ENCODE results near the gene TOM1L1.

Gene TOM1L1

DNA sequence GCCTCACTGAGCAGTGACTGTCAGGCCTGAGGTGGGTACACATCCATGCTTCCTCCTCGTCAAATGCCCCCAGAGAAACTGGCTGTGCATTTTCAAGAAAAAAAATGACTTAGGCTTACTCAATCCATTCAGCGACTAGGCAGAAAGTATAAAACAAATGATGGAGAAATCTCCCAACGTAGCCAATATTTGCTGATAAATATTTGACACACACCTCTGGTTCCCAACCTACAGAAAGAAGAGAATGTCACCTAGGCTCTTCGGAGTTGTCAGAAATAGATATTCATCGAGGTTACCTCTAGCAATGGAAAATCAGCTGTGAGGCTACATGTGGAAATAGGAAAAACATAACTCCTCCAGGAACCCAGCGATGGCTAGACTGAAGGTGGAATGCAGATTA lies 12.4 kb upstream of the TOM1L1 start:
- no peaks in the 10 kb centered on the region for H3K27me3 ChIP-seq (ENCODE audit: insufficient read depth, low read length, poor library complexity)
- H3K4me3 ChIP-seq (ENCODE audit: low read length): no peak overlapping the region
- no peak overlapping the region for H3K56ac ChIP-seq (ENCODE audit: low read length)
- H2BK15ac ChIP-seq (replicated peaks; ENCODE audit: low read depth): no peak overlapping the region
- H2BK120ac ChIP-seq (ENCODE audit: low read depth, low read length): no peak overlapping the region
- no peak for DNase-seq
- H3K18ac ChIP-seq (ENCODE audit: low read length): no peak overlapping the region
- H3K4me2 ChIP-seq (ENCODE audit: low read length): no peak overlapping the region
- H3K9ac ChIP-seq (ENCODE audit: low read length): no peak overlapping the region
- no peak overlapping the region for H2AK5ac ChIP-seq (ENCODE audit: low read length)
- no CpG with 5 or more reads among the region's 6 CpGs for WGBS (ENCODE audit: extremely low coverage, insufficient coverage, low lambda C conversion rate)
- no peaks in the 10 kb centered on the region for H3K4me1 ChIP-seq (ENCODE audit: control insufficient read depth, low read depth, low read length)
- no peak overlapping the region for H3K23ac ChIP-seq (ENCODE audit: low read length)
- no peak overlapping the region for H3K4ac ChIP-seq (ENCODE audit: low read depth, low read length)
- no peak overlapping the region for H2BK5ac ChIP-seq (ENCODE audit: low read length)
- H3K27ac ChIP-seq (ENCODE audit: low read depth, low read length): no peak overlapping the region
- no peaks in the 10 kb centered on the region for H3K79me2 ChIP-seq (ENCODE audit: control insufficient read depth, insufficient read depth, low read length)
- no peaks in the 10 kb centered on the region for H3K36me3 ChIP-seq (ENCODE audit: control insufficient read depth, insufficient read depth, low read length)
- H4K5ac ChIP-seq (ENCODE audit: low read length): no peak overlapping the region
- no peaks in the 10 kb centered on the region for H3K79me1 ChIP-seq (ENCODE audit: low read length)
- no peak overlapping the region for H4K8ac ChIP-seq (ENCODE audit: low read depth, low read length)

DNA sequence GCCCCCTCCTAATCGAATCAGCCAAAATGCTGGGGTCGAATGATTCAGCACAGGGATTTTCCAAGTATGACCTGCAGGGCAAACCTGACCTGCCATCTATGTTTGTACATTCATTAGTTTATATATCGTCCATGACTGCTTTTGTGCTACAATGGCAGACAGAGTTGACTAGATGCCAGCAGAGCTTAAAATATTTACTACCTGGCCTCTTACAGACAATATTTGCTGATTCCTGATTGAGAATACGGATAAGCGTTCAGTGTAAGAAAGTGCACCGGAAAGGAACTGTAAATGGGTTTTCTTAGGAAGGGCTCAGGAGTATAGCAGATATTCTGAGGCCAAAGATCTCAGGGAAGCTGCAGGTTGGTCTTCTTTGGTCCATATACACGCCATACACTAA lies 11.7 kb upstream of the TOM1L1 start:
- H3K36me3 ChIP-seq (ENCODE audit: control insufficient read depth, insufficient read depth, low read length): no peaks in the 10 kb centered on the region
- H3K4me3 ChIP-seq (ENCODE audit: low read length): no peak overlapping the region
- H2AK5ac ChIP-seq (ENCODE audit: low read length): no peak overlapping the region
- H2BK15ac ChIP-seq (replicated peaks; ENCODE audit: low read depth): no peak overlapping the region
- H3K9ac ChIP-seq (ENCODE audit: low read length): no peak overlapping the region
- no peak overlapping the region for H3K18ac ChIP-seq (ENCODE audit: low read length)
- no peaks in the 10 kb centered on the region for H3K79me2 ChIP-seq (ENCODE audit: control insufficient read depth, insufficient read depth, low read length)
- no peak overlapping the region for H3K27ac ChIP-seq (ENCODE audit: low read depth, low read length)
- no peaks in the 10 kb centered on the region for H3K79me1 ChIP-seq (ENCODE audit: low read length)
- H2BK120ac ChIP-seq (ENCODE audit: low read depth, low read length): no peak overlapping the region
- DNase-seq: no peak
- H3K4ac ChIP-seq (ENCODE audit: low read depth, low read length): peak overlapping the region; percentile 24
- WGBS (ENCODE audit: extremely low coverage, insufficient coverage, low lambda C conversion rate): no CpG with 5 or more reads among the region's 7 CpGs
- no peak overlapping the region for H4K8ac ChIP-seq (ENCODE audit: low read depth, low read length)
- H3K4me1 ChIP-seq (ENCODE audit: control insufficient read depth, low read depth, low read length): no peaks in the 10 kb centered on the region
- no peak overlapping the region for H4K5ac ChIP-seq (ENCODE audit: low read length)
- no peak overlapping the region for H3K56ac ChIP-seq (ENCODE audit: low read length)
- no peaks in the 10 kb centered on the region for H3K27me3 ChIP-seq (ENCODE audit: insufficient read depth, low read length, poor library complexity)
- no peak overlapping the region for H3K4me2 ChIP-seq (ENCODE audit: low read length)
- no peak overlapping the region for H3K23ac ChIP-seq (ENCODE audit: low read length)
- no peak overlapping the region for H2BK5ac ChIP-seq (ENCODE audit: low read length)

DNA sequence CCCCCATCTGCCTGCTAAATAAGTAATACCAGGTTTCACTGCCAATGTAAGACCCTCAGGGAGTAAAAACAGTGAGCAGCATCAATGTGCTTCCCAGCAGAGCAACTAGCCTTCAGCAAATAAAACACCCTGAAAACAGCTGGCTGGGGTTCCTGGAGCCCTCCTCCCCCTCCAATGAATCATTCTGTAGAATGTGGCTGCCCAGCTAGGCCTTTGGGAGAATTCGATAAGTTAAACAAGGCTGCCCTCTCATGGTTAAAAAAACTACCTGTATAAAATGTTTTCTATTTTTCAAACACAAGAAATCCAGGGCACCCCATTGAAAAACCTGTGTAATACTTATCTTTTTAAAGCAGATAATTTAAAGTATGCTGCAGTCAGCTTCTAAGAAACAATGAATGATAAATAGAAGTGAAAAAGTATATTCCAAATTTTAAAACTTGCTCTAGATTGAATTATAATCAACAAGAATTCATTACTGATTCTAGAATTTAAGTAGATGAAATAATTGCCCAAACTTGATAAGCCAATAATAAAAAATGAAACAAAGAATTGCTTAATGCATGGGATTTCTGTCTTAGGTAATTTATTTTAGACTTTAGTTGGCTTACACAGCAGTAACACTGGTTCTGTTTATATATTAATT lies 9.4 kb upstream of the TOM1L1 start:
- Histone ChIP-seq H4K5ac (ENCODE audit: low read length) (no peak overlapping the region), H3K36me3 (ENCODE audit: control insufficient read depth, insufficient read depth, low read length) (no peaks in the 10 kb centered on the region), H3K23ac (ENCODE audit: low read length) (no peak overlapping the region), H3K79me2 (ENCODE audit: control insufficient read depth, insufficient read depth, low read length) (no peaks in the 10 kb centered on the region), H3K4me2 (ENCODE audit: low read length) (no peak overlapping the region), H3K4me3 (ENCODE audit: low read length) (no peak overlapping the region), H3K56ac (ENCODE audit: low read length) (no peak overlapping the region), H3K4me1 (ENCODE audit: control insufficient read depth, low read depth, low read length) (no peaks in the 10 kb centered on the region), H3K9ac (ENCODE audit: low read length) (no peak overlapping the region), H2BK15ac (replicated peaks; ENCODE audit: low read depth) (no peak overlapping the region), H3K27me3 (ENCODE audit: insufficient read depth, low read length, poor library complexity) (no peaks in the 10 kb centered on the region), H3K4ac (ENCODE audit: low read depth, low read length) (no peak overlapping the region), H2BK120ac (ENCODE audit: low read depth, low read length) (no peak overlapping the region), H3K79me1 (ENCODE audit: low read length) (no peaks in the 10 kb centered on the region), H2AK5ac (ENCODE audit: low read length) (no peak overlapping the region), H2BK5ac (ENCODE audit: low read length) (no peak overlapping the region), H3K27ac (ENCODE audit: low read depth, low read length) (no peak overlapping the region), H4K8ac (ENCODE audit: low read depth, low read length) (no peak overlapping the region), H3K18ac (ENCODE audit: low read length) (no peak overlapping the region)
- peak; percentile 80 for DNase-seq
- WGBS (ENCODE audit: extremely low coverage, insufficient coverage, low lambda C conversion rate): no CpG with 5 or more reads among the region's 1 CpG

DNA sequence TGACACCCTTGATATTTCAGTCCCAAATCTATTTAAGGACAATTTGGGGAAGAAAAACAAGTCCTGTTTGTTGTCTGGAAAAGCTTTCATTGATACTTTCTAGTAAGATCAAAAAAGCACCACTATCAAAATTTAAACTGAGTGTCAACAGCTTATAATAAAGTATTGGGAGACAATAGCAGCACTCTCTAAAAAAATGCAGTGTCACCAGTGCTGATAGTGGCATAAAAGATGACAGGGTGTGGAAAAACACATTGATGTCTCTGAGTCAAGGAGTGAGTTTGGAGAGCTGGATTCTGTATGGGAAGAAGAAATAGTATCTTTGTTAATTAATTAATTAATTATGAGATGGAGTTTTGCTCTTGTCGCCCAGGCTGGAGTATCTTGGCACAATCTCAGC lies 8.3 kb upstream of the TOM1L1 start:
- H3K4me3 ChIP-seq (ENCODE audit: low read length): no peak overlapping the region
- no peak overlapping the region for H4K8ac ChIP-seq (ENCODE audit: low read depth, low read length)
- H4K5ac ChIP-seq (ENCODE audit: low read length): no peak overlapping the region
- no peak for DNase-seq
- H3K9ac ChIP-seq (ENCODE audit: low read length): no peak overlapping the region
- H3K23ac ChIP-seq (ENCODE audit: low read length): no peak overlapping the region
- no CpG with 5 or more reads among the region's 1 CpG for whole genome bisulfite sequencing (ENCODE audit: extremely low coverage, insufficient coverage, low lambda C conversion rate)
- H3K27ac ChIP-seq (ENCODE audit: low read depth, low read length): no peak overlapping the region
- no peak overlapping the region for H3K56ac ChIP-seq (ENCODE audit: low read length)
- no peaks in the 10 kb centered on the region for H3K36me3 ChIP-seq (ENCODE audit: control insufficient read depth, insufficient read depth, low read length)
- no peaks in the 10 kb centered on the region for H3K27me3 ChIP-seq (ENCODE audit: insufficient read depth, low read length, poor library complexity)
- H3K4me1 ChIP-seq (ENCODE audit: control insufficient read depth, low read depth, low read length): no peaks in the 10 kb centered on the region
- no peak overlapping the region for H3K4ac ChIP-seq (ENCODE audit: low read depth, low read length)
- H3K79me2 ChIP-seq (ENCODE audit: control insufficient read depth, insufficient read depth, low read length): no peaks in the 10 kb centered on the region
- no peak overlapping the region for H3K4me2 ChIP-seq (ENCODE audit: low read length)
- no peak overlapping the region for H2BK15ac ChIP-seq (replicated peaks; ENCODE audit: low read depth)
- no peak overlapping the region for H2BK120ac ChIP-seq (ENCODE audit: low read depth, low read length)
- H2AK5ac ChIP-seq (ENCODE audit: low read length): no peak overlapping the region
- H2BK5ac ChIP-seq (ENCODE audit: low read length): no peak overlapping the region
- no peaks in the 10 kb centered on the region for H3K79me1 ChIP-seq (ENCODE audit: low read length)
- no peak overlapping the region for H3K18ac ChIP-seq (ENCODE audit: low read length)

DNA sequence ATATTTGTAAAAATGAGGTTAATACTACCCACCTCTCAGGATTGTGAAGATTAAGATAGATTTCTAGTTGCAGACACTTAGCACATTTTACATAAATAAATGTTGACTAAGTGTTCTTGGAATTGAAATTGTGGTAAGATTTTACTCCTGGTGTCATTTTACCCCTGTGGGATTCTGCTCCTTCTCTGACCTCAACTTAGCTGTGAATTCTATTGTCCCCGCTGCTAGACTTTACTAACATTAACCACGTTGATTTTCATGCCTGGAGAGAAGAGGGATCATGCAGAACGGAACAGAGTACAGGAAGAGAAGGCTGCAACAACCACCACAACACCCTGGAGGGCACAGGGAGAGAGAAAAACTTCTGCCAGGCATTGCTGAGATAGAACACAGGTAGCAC lies 2.1 kb upstream of the TOM1L1 start:
- H3K4me1 ChIP-seq (ENCODE audit: control insufficient read depth, low read depth, low read length): peaks cover 8% of the 10 kb centered on the region
- H4K8ac ChIP-seq (ENCODE audit: low read depth, low read length): no peak overlapping the region
- H4K5ac ChIP-seq (ENCODE audit: low read length): no peak overlapping the region
- no peak overlapping the region for H2AK5ac ChIP-seq (ENCODE audit: low read length)
- H3K56ac ChIP-seq (ENCODE audit: low read length): peak overlapping the region; percentile 62
- no peaks in the 10 kb centered on the region for H3K36me3 ChIP-seq (ENCODE audit: control insufficient read depth, insufficient read depth, low read length)
- no peak overlapping the region for H2BK15ac ChIP-seq (replicated peaks; ENCODE audit: low read depth)
- H3K4ac ChIP-seq (ENCODE audit: low read depth, low read length): no peak overlapping the region
- H2BK120ac ChIP-seq (ENCODE audit: low read depth, low read length): no peak overlapping the region
- H3K9ac ChIP-seq (ENCODE audit: low read length): no peak overlapping the region
- peaks cover 9% of the 10 kb centered on the region for H3K79me2 ChIP-seq (ENCODE audit: control insufficient read depth, insufficient read depth, low read length)
- H3K27me3 ChIP-seq (ENCODE audit: insufficient read depth, low read length, poor library complexity): no peaks in the 10 kb centered on the region
- H3K4me3 ChIP-seq (ENCODE audit: low read length): no peak overlapping the region
- no peak overlapping the region for H3K23ac ChIP-seq (ENCODE audit: low read length)
- peak overlapping the region; percentile 40 for H2BK5ac ChIP-seq (ENCODE audit: low read length)
- H3K18ac ChIP-seq (ENCODE audit: low read length): peak overlapping the region; percentile 45
- DNase-seq: no peak
- no CpG with 5 or more reads among the region's 3 CpGs for WGBS (ENCODE audit: extremely low coverage, insufficient coverage, low lambda C conversion rate)
- no peak overlapping the region for H3K4me2 ChIP-seq (ENCODE audit: low read length)
- H3K27ac ChIP-seq (ENCODE audit: low read depth, low read length): no peak overlapping the region
- H3K79me1 ChIP-seq (ENCODE audit: low read length): peaks cover under 1% of the 10 kb centered on the region

DNA sequence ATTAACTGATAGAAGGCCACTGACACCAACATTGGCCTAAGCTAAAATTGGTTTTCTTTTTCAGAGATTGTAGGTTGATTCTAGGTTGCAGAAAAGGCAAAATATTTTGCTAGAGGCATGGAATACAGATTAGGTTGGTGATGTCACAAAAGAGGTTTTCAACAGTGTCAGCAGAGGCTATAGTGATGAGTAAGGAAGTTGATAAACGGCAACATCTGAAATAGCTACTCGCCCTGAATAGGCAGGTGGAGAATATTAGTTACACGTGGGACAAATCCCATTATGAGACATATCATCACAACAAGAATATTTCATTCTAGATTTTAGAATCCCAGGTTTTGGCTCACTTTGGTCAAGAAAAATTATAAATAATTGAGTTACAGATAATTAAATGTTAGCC lies 1.5 kb upstream of the TOM1L1 start:
- peaks cover 2% of the 10 kb centered on the region for H3K79me1 ChIP-seq (ENCODE audit: low read length)
- H3K23ac ChIP-seq (ENCODE audit: low read length): no peak overlapping the region
- H3K4ac ChIP-seq (ENCODE audit: low read depth, low read length): no peak overlapping the region
- peaks cover 10% of the 10 kb centered on the region for H3K79me2 ChIP-seq (ENCODE audit: control insufficient read depth, insufficient read depth, low read length)
- H3K27ac ChIP-seq (ENCODE audit: low read depth, low read length): peak overlapping the region; percentile 89
- peak; percentile 16 for DNase-seq
- no peaks in the 10 kb centered on the region for H3K27me3 ChIP-seq (ENCODE audit: insufficient read depth, low read length, poor library complexity)
- no CpG with 5 or more reads among the region's 3 CpGs for WGBS (ENCODE audit: extremely low coverage, insufficient coverage, low lambda C conversion rate)
- H3K4me1 ChIP-seq (ENCODE audit: control insufficient read depth, low read depth, low read length): peaks cover 8% of the 10 kb centered on the region
- H3K18ac ChIP-seq (ENCODE audit: low read length): no peak overlapping the region
- no peak overlapping the region for H3K4me2 ChIP-seq (ENCODE audit: low read length)
- peak overlapping the region; percentile 38 for H2AK5ac ChIP-seq (ENCODE audit: low read length)
- H3K4me3 ChIP-seq (ENCODE audit: low read length): no peak overlapping the region
- no peak overlapping the region for H4K8ac ChIP-seq (ENCODE audit: low read depth, low read length)
- no peaks in the 10 kb centered on the region for H3K36me3 ChIP-seq (ENCODE audit: control insufficient read depth, insufficient read depth, low read length)
- H2BK15ac ChIP-seq (replicated peaks; ENCODE audit: low read depth): no peak overlapping the region
- peak overlapping the region; percentile 34 for H3K56ac ChIP-seq (ENCODE audit: low read length)
- H3K9ac ChIP-seq (ENCODE audit: low read length): no peak overlapping the region
- peak overlapping the region; percentile 37 for H2BK5ac ChIP-seq (ENCODE audit: low read length)
- H2BK120ac ChIP-seq (ENCODE audit: low read depth, low read length): no peak overlapping the region
- no peak overlapping the region for H4K5ac ChIP-seq (ENCODE audit: low read length)

All from mesendoderm (in vitro differentiated cells).